HG02852 (cell line): ENCODE data around the gene NR4A3.
"Not testable (repeated sequence)": the region's sequence is repeated elsewhere in the genome, so short reads cannot be mapped to it uniquely, and the experiment has no call there.

Experiments used
- ATAC-seq: cut with Tn5 transposase; IDR thresholded peaks from one replicate; pipeline ENCODE4 v1.9.1; 2021; ENCODE audit warnings: mild to moderate bottlenecking, moderate library complexity; ENCODE audit not compliant: unreplicated experiment

NR4A3 gene

DNA sequence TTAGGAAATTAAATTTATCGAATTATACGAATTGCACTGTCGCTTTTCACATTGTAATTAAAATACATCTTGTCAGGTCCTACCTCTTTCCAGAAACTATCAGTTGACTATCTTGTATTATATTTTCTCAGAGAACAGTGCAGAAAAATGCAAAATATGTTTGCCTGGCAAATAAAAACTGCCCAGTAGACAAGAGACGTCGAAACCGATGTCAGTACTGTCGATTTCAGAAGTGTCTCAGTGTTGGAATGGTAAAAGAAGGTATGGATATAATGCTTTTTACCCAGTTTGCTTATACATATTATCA lies 10.8 kb downstream of the NR4A3 start:
- ATAC-seq: no peak

DNA sequence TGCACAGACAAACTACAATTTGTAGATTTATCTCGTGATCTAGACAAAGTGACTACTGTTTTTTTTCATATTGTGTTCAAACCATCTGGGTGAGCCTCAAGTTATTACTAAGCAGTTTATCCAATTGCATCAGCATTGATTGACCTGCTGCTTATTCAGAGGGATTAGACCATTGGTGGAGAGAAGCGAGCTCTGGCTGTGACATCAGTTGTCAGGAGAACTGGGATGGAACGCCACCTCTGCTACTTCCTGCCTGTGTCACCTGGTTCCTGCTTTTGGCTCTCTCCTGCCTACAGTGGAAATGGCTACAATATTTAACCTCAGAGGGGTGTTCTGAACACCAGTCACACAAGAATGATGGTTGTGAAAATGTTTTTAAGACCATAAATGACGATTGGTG lies 12.1 kb downstream of the NR4A3 start:
- ATAC-seq: no peak

DNA sequence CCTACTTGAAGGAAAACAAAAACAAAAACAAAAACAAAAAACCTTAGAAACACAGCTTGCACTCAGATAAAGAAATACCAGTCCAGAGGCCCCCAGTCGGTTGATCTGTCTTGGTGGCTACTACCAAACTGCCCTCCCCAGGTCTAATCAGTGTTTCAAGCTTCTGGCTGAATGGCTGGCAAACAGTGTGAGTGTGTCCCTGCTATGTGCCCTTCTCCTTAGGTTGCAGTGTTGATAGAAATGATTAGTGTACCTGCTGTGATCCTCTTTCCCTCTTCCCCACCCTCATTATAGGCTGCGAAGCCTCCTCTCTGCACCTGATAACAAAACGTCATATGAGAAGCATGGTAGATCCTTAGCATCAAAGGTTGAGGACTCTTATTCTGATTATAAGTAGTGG lies 12.8 kb downstream of the NR4A3 start:
- no peak for ATAC-seq

DNA sequence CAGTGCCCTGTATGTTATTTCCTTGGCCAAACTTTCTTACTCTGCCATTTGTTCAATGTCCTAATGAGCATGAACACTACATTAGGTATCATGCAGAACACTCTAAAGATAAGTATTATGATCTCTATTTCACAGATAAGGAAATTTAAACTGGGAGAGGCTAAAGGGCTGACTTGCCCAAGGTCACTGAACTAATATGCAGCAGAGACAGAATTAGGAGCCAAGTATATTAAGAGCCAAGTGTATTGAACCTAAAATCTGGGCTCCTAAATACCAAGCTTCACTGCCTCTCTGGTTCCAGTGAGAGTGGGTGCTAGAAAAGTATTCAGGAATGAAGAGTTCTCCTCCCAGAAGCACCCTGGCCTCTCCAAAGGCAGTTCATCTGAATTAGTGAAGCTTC lies 13.5 kb downstream of the NR4A3 start:
- no peak for ATAC-seq

DNA sequence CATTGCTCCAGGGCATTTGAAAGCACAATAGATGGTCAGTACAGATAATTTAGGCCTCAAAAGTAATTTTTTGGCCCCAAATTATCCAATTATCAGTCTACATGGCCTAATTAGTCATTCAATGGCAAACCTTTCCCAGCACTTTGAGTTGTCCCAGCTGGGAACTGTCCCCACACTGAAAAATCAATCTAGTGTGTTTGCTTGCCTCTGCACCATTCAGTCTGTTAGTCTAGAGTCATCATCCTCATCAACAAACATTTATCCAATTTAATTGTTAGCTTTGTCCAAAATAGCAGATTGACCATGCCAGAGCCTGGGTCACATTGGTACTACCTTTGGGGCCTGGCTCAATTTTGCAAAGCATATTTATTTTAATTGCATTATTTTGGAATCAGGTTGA lies 13.9 kb downstream of the NR4A3 start:
- no peak for ATAC-seq

DNA sequence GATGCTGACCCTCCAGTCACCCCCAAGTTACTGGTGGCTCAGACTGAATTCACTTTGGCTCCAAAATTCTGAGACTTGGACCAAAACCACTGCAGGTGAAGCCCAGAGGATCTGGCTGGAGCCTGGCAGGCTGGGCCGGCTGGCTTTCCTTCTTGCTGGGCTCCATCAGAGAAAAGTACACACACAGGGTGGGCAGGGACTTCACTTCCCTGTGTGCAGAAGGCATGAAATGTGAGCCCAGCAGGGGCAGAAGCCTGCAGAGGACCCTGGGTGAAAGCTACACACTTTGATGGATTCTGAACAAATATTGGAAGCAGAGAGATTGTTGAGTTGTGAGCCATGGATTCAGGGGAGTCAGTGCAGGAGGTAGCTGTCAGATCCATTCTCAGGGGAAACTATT lies 18.4 kb downstream of the NR4A3 start:
- no peak for ATAC-seq

DNA sequence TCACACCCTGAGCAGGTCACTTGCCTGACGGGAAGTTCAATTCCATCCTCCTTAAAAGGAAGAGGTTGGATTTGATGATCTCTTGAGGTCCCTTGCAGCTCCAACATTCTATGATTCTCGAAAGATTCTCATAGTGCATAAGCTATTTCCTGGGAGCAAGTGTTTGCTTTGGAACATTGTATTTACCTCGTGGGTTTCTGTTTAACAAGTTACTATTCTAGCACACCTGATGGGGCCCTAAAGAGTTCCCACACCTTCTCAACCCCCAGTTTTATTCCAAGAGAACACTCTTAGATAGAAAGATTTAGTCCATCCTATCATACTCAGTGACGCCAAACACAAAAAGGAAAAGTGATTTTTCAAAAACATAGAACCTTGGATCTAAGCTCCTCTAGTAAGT lies 23.4 kb downstream of the NR4A3 start:
- no peak for ATAC-seq

DNA sequence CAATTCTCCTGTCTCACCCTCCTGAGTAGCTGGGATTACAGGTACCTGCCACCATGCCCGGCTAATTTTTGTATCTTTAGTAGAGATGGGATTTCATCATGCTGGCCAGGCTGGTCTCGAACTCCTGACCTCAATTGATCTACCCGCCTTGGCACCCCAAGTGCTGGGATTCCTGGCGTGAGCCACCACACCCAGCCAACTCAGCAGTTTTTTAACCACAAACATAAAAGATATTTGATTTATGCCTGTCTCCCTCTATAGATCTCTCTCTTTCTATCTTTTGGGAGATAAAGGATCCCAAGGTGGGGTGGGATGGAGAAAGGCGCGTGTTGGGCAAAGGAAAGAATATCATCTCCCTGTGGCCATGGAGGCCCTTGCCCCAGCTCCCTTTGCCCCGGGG lies 26.8 kb downstream of the NR4A3 start:
- no peak for ATAC-seq

DNA sequence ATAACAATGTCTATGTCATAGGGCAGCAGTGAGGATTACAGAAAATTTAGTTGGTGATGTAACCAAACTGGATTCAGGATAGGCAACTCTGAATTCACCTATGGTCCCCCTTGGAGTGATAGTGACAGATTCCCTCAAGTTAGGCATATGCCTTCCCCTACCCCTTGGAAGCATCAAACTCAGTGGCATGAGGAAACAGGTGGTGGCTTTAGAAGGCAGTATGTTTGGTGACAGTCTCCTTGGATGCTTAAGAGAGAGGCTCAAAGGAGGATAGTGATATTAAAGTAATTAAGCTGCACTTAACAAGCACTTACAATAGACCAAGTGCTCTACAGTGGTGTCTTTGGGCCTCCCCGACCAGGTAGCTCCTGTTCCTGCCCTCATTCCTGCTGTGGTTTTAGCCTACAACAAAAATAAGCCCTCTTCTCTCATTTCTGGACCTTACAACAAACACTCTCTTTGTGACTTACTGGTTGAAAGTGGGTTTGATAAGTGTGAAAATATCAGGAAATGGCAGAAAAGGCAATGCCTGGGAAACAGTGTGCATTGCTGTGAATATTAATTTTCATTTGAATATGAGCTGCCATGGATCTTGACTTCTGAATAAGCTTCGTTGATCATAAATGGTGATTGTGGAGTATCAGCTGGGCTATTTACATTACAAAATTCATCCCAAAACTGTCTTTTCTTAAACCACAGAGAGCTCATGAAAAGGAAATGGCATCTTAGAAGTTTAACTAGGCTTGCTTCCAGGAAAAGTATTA lies 29.2 kb downstream of the NR4A3 start:
- ATAC-seq: peak; percentile 15

DNA sequence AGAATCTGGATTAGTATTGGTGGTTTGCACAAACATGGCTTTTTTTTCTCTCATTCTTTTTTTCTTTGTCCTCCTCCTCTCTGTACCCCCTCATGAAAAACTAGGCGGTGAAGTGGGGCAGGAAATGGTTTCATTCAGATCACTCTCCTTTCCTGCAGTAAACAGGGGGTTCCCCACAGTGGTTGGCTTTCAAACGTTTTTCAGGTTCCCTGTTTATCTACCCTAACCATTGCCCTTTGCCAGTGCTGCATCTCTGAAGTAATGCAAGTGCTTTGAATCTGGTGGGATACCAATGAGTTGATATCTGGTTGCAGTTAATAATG lies 29.8 kb downstream of the NR4A3 start:
- peak; percentile 87 for ATAC-seq

DNA sequence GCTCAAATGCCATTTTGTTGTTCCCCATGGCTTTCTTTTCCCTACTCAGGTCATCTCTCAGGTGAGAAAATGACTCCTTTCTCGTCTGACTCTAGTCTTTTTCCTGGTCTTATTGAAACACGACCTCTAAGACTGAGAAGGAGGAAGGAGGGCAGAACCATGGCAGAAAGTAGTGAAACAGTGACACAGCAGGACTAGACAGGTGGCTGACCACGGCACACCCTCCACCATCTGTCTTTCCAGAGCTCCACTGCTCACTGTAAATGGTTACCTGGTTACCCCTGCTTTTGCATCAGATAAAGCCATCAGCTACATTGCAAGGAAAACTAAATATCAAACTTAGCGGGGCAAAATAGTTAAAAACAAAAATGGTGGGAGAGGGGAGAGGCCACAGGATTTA lies 30.9 kb downstream of the NR4A3 start:
- ATAC-seq: peak; percentile 54

DNA sequence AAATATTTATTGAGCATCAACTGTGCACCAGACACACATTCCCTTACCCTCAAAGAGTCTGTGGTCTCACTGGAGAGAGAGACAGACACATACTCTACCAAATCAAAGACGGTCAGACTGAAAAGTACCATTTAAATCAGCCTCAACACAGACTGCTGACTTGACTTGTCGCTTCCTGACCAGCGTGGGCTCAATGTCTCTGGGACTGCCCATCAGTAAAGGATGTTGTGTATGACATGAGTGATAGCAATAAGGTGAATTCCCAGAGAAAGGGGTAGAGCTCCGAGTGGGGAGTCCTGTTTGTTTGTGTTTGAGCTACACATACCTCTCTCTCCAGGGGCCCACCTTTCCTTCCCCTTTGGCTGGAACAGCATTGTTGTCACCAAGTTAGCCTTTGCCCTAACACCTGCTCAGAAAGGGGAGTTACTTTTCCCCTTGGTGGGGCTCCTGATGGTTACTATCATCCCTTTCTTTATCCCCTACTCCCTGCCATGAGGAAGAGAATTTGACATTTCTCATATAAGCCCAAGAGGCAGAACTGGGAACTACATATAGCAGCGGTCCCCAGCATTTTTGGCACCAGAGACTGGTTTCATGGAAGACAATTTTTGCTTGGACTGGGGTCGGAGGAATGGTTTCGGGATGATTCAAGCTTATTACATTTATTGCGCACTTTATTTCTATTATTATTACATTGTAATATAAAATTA lies 33.9 kb downstream of the NR4A3 start:
- ATAC-seq: no peak

DNA sequence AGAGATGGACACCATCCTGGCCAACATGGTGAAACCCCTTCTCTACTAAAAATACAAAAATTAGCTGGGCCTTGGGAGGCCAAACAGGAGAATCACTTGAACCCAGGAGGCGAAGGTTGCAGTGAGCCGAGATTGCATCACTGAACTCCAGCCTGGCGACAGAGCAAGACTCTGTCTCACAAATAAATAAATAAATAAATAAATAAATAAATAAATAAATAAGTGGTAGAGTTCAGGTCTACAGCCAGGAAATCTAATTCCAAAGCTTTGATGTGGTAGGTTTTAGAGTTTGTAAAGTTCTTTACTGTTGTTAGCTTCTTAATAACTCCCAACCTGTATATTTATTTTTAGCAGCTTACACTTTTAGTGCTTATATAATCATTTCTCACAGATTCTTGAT lies 35.9 kb downstream of the NR4A3 start:
- not testable (repeated sequence) for ATAC-seq

DNA sequence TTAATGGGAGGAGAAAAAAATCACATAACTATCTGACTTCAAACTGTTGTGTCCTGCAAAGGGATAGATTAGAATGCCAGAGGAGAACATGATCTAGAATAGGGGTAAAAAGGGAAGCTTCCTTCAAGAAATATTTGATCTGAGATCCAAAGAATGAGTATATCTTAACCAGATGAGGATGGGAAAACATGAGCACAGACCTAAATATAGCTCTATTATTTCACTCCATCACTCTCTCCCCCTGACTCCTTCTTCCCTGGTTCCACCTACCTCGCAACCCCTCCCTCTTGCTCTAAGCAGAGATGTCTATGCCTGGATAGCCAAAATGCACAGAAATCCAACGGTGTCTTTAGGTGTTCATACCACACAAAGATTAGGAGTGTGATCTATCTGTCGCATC lies 36.4 kb downstream of the NR4A3 start:
- ATAC-seq: no peak

DNA sequence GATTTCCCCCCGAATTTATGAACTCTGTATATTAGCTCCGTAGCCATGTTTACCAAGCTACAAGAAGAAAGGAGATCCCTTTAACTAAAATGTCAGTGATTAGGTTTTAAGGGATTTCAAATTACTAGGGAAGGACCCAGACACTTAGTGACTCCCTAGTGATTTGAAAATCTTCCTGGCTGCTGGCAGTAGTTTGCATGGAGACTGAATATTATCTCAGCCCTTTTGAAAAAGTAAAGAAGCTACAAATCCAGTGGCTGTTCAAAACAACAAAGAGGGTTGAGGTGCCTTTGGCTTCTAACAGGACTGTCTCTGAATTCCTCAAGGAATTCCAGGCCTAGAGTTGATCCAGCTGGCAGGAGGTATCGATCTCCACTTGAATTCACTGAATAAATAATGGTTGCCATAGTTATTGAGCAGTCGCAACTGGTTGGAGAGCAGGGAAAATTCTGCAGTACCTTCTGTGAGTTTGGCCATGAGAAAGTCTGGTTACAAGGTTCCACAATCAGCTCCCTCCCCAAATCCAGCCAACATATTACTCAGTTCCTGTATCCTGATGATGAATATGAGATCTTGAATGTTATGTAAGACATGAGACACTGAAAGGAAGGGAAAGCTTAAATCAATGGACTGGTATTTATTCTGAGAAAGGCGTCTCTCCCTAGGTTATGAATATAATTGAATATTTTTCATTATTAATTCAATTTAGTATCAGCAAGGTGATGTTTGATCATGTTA lies 37.7 kb downstream of the NR4A3 start:
- ATAC-seq: no peak

DNA sequence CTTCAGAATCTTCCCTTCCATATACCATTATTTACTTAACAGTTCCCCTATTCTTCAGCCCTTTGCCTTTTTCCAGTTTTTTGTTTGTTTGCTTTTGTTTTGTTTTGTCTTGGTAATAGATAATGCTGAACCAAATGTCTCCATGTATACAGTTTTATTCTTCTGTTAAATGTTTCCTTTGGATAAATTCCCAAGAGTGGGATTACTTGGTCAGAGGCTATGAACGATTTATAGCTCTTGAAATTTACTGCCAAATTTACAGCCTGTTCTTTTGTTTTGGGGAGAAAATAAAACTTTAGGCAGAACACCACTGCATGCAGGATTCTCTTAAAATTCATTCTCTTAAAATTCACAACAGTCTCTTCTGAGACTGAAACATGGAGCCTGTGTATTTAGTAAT lies 38.6 kb downstream of the NR4A3 start:
- no peak for ATAC-seq

DNA sequence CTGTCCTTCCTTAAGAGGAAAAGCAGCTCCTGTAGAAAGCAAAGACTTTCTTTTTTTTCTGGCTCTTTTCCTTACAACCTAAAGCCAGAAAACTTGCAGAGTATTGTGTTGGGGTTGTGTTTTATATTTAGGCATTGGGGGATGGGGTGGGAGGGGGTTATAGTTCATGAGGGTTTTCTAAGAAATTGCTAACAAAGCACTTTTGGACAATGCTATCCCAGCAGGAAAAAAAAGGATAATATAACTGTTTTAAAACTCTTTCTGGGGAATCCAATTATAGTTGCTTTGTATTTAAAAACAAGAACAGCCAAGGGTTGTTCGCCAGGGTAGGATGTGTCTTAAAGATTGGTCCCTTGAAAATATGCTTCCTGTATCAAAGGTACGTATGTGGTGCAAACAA lies 42.3 kb downstream of the NR4A3 start:
- ATAC-seq: no peak

DNA sequence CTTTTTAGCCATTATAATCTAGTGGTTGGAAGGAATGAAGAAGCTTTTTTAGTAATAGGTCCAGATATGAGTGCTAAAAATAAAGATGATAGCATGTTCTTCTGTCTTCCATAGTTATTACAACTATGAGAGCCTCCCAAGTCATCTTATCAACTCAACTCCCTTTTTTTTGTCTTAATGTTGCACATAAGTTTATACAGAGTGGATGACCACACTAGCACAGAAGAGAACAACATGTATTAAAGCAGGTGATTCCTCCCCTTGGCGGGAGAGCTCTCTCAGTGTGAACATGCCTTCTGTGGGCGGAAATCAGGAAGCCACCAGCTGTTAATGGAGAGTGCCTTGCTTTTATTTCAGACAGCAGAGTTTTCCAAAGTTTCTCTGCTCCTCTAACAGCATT lies 44.7 kb downstream of the NR4A3 start:
- ATAC-seq: no peak

DNA sequence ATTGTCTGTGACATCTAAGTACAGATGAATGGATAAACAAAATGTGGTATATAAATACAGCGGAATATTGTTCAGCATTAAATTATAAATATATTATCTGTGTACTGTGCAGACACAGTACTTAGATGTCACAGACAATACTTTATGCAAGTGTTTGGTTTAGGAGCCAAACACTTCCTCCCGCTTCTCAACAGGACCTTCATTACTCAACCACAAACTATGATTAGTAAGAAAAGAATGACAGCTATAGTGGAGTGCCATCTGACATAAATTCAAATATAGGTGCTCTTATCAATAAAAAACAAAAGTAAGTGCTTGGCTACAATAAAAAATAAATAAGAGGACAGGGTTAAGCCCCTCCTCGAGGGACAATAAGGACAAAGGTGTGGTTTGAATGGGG lies 45.9 kb downstream of the NR4A3 start:
- ATAC-seq: peak; percentile 5

DNA sequence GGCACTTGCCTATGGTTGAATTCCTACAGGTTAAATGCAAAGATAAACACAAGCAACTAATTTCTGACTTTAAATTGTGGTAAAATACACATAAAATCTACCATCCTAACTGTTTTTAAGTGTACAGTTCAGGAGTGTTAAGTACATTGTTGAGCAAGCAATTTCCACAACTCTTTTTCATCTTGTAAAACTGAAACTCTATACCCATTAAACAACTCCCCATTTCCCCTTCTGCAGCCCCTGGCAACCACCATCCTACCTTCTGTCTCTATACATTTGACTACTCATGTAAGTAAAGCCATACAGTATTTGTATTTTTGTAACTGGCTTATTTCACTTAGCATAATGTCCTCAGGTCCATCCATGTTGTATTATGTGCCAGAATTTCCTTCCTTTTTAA lies 46.3 kb downstream of the NR4A3 start:
- ATAC-seq: peak; percentile 58

DNA sequence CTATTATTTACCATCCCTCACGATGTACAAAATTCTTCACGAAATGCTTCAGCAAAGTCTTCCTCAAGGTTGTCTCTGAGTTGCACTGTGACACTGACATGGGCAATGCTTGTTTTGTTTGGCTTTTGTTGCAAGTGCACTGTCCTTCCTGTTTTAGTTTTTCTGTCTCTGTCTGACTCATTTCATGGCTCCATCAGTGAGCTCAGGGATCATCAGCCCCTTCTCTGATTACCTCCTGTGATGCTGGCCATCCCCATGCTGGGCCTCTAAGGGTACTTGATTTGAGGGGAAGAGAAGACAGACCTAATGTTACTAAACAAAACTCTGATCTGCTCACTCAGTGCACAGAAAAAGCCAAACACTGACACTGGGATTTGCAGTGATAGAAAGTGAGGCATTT lies 47.2 kb downstream of the NR4A3 start:
- peak; percentile 86 for ATAC-seq

DNA sequence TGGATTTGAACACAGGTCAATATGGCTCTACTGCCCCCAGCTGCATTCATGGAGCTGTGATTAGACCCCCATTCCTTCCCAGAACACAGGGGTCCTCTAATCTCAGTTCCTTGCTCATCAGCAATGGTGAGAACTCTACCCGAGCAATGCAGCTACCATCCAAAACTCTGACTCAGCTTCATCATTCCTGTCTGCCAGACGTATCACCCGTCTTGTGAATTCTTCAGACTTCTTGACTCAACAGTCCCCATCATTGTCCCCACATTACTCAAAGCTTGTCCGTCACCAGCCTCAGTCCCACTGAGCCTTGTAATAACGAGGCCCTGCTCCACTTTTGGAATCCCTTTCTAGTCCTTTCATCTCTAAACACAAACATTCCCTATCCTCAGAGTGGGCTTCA lies 48.4 kb downstream of the NR4A3 start:
- ATAC-seq: no peak
